Spleen (tissue), 7 donors: ENCODE data around the gene HLA-DMA.

Experiments used
- CTCF ChIP-seq, 11 experiments: fragments of 200-600 bp in 7 of 11; fragments of 450-650 bp in 4 of 11; sonication (generic) in 4 of 11; IDR thresholded peaks in 8 of 11; conservative IDR thresholded peaks in 3 of 11; 1 replicate in 7 of 11; 2 replicates in 4 of 11; pipeline versions ENCODE4 v1.4.0 to v1.8.0; 2016 to 2021; ENCODE audit warnings: antibody characterized with exemption in 11 of 11, inconsistent platforms in 4 of 11, mild to moderate bottlenecking in 1 of 11
- POLR2A ChIP-seq, 3 donors: fragments of 450-650 bp; IDR thresholded peaks; one replicate each; pipeline ENCODE4 v1.5.1; 2017; ENCODE audit warnings: antibody characterized with exemption in 3 of 3, mild to moderate bottlenecking in 1 of 3
- POLR2AphosphoS5 ChIP-seq, 3 donors: sonication (generic); formaldehyde crosslinking; IDR thresholded peaks; one replicate each; pipeline ENCODE4 v1.5.1; 2017; ENCODE audit warnings: antibody characterized with exemption in 3 of 3
- donor health status: DM: no; HTN: no; CAD: no; lungs with moderate emphysema.
- donor health status: DM: no; HTN: no; CAD: no.
- donor health status: DM: no; HTN: no; CAD: no.

GRCh38 chr6:32949113-32949512 lies 3.8 kb downstream of the HLA-DMA start:
- TF ChIP-seq CTCF (IDR thresholded peaks at IDR 0.05 in 8 of 11, conservative IDR thresholded peaks at IDR 0.05 in 3 of 11): no peak
- TF ChIP-seq POLR2A (IDR thresholded peaks at IDR 0.05): no peak
- TF ChIP-seq POLR2AphosphoS5 (IDR thresholded peaks at IDR 0.05): peak in 1 of 3 donors; percentile 14
